ENCODE measurements around the gene ACTR1B.
A peak's percentile ranks its signal among the peaks of the same experiment; 100 is the strongest.
"Not testable (repeated sequence)": the region's sequence is repeated elsewhere in the genome, so short reads cannot be mapped to it uniquely, and the experiment has no call there.

The ACTR1B gene

GRCh38 chr2:97691166-97691565, 27.3 kb upstream of the ACTR1B start:
- H3K4me3 ChIP-seq (ENCODE audit: low read depth, low read length) = no peak overlapping the region

- H3K4me3 ChIP-seq (ENCODE audit: low read depth, low read length) = no peak overlapping the region
Measured at GRCh38 chr2:97688062-97688827, 24.4 kb upstream of the ACTR1B start.

GRCh38 chr2:97687235-97687634, 23.4 kb upstream of the ACTR1B start:
- H3K4me3 ChIP-seq (ENCODE audit: low read depth, low read length) = not testable (repeated sequence)

- H3K4me3 ChIP-seq (ENCODE audit: low read depth, low read length) = no peak overlapping the region
Measured at GRCh38 chr2:97678298-97678697, 14.5 kb upstream of the ACTR1B start.

- no peak overlapping the region for H3K4me3 ChIP-seq (ENCODE audit: low read depth, low read length)
Measured at GRCh38 chr2:97677480-97677879, 13.6 kb upstream of the ACTR1B start.

GRCh38 chr2:97676620-97677019, 12.8 kb upstream of the ACTR1B start:
- no peak overlapping the region for H3K4me3 ChIP-seq (ENCODE audit: low read depth, low read length)

GRCh38 chr2:97675430-97676113, 11.7 kb upstream of the ACTR1B start:
- no peak overlapping the region for H3K4me3 ChIP-seq (ENCODE audit: low read depth, low read length)

GRCh38 chr2:97673915-97674283, 10.1 kb upstream of the ACTR1B start:
- no peak overlapping the region for H3K4me3 ChIP-seq (ENCODE audit: low read depth, low read length)

GRCh38 chr2:97673182-97673914, 9.5 kb upstream of the ACTR1B start:
- H3K4me3 ChIP-seq (ENCODE audit: low read depth, low read length) = no peak overlapping the region

- not testable (repeated sequence) for H3K4me3 ChIP-seq (ENCODE audit: low read depth, low read length)
Measured at GRCh38 chr2:97672606-97673140, 8.8 kb upstream of the ACTR1B start.

GRCh38 chr2:97671526-97671925, 7.7 kb upstream of the ACTR1B start:
- H3K4me3 ChIP-seq (ENCODE audit: low read depth, low read length) = no peak overlapping the region

GRCh38 chr2:97670471-97670870, 6.6 kb upstream of the ACTR1B start:
- H3K4me3 ChIP-seq (ENCODE audit: low read depth, low read length) = no peak overlapping the region

GRCh38 chr2:97669448-97669847, 5.6 kb upstream of the ACTR1B start, which contains the start of gene C2orf92:
Gene C2orf92, plus strand, starts transcription at chr2:97669713. Its CDS starts 76 bp downstream, at chr2:97669789.
- H3K4me3 ChIP-seq (ENCODE audit: low read depth, low read length) = no peak within 1 kb of the TSS

GRCh38 chr2:97664636-97664970, 759 bp upstream of the ACTR1B start:
- peak overlapping the region; percentile 58 for H3K4me3 ChIP-seq (ENCODE audit: low read depth, low read length)

GRCh38 chr2:97663626-97663961, 250 bp downstream of the ACTR1B start:
- peak overlapping the region; percentile 84 for H3K4me3 ChIP-seq (ENCODE audit: low read depth, low read length)

- peak overlapping the region; percentile 84 for H3K4me3 ChIP-seq (ENCODE audit: low read depth, low read length)
Measured at GRCh38 chr2:97662895-97663625, 784 bp downstream of the ACTR1B start.

GRCh38 chr2:97662386-97662894, 1.4 kb downstream of the ACTR1B start:
- peak overlapping the region; percentile 84 for H3K4me3 ChIP-seq (ENCODE audit: low read depth, low read length)

GRCh38 chr2:97661927-97662326, 1.9 kb downstream of the ACTR1B start:
- no peak overlapping the region for H3K4me3 ChIP-seq (ENCODE audit: low read depth, low read length)

- no peak overlapping the region for H3K4me3 ChIP-seq (ENCODE audit: low read depth, low read length)
Measured at GRCh38 chr2:97660775-97661389, 3.0 kb downstream of the ACTR1B start.

- H3K4me3 ChIP-seq (ENCODE audit: low read depth, low read length) = no peak overlapping the region
Measured at GRCh38 chr2:97660044-97660774, 3.6 kb downstream of the ACTR1B start.

Measured in iPS-11a (cell line).